ENCODE data around the gene AKAP7.

AKAP7 gene

GRCh38 chr6:131134220-131134979 lies 867 bp upstream of the AKAP7 start:
- DNase-seq (ENCODE audit: low read depth in 1 of 2, low spot score in 1 of 2), result no peak

GRCh38 chr6:131134980-131135243 lies 355 bp upstream of the AKAP7 start:
- no peak for DNase-seq (ENCODE audit: low read depth in 1 of 2, low spot score in 1 of 2)

- DNase-seq (ENCODE audit: low read depth in 1 of 2, low spot score in 1 of 2), result no peak
Observed at GRCh38 chr6:131136021-131136786, 937 bp downstream of the AKAP7 start.

GRCh38 chr6:131139599-131139998 lies 4.3 kb downstream of the AKAP7 start:
- DNase-seq (ENCODE audit: low read depth in 1 of 2, low spot score in 1 of 2), result no peak

- DNase-seq (ENCODE audit: low read depth in 1 of 2, low spot score in 1 of 2), result no peak
Observed at GRCh38 chr6:131143319-131143718, 8.1 kb downstream of the AKAP7 start.

- no peak for DNase-seq (ENCODE audit: low read depth in 1 of 2, low spot score in 1 of 2)
Observed at GRCh38 chr6:131146865-131147264, 11.6 kb downstream of the AKAP7 start.

GRCh38 chr6:131156411-131156810 lies 21.1 kb downstream of the AKAP7 start:
- DNase-seq (ENCODE audit: low read depth in 1 of 2, low spot score in 1 of 2), result no peak

- no peak for DNase-seq (ENCODE audit: low read depth in 1 of 2, low spot score in 1 of 2)
Observed at GRCh38 chr6:131159578-131159977, 24.3 kb downstream of the AKAP7 start.

GRCh38 chr6:131160254-131160758 lies 25.0 kb downstream of the AKAP7 start:
- no peak for DNase-seq (ENCODE audit: low read depth in 1 of 2, low spot score in 1 of 2)

GRCh38 chr6:131161987-131162386 lies 26.7 kb downstream of the AKAP7 start:
- no peak for DNase-seq (ENCODE audit: low read depth in 1 of 2, low spot score in 1 of 2)

GRCh38 chr6:131163886-131164285 lies 28.6 kb downstream of the AKAP7 start:
- DNase-seq (ENCODE audit: low read depth in 1 of 2, low spot score in 1 of 2), result no peak

GRCh38 chr6:131164506-131164905 lies 29.2 kb downstream of the AKAP7 start:
- no peak for DNase-seq (ENCODE audit: low read depth in 1 of 2, low spot score in 1 of 2)

- DNase-seq (ENCODE audit: low read depth in 1 of 2, low spot score in 1 of 2), result no peak
Observed at GRCh38 chr6:131167773-131168172, 32.5 kb downstream of the AKAP7 start.

GRCh38 chr6:131169613-131170012 lies 34.3 kb downstream of the AKAP7 start:
- no peak for DNase-seq (ENCODE audit: low read depth in 1 of 2, low spot score in 1 of 2)

GRCh38 chr6:131172222-131172621 lies 37.0 kb downstream of the AKAP7 start:
- DNase-seq (ENCODE audit: low read depth in 1 of 2, low spot score in 1 of 2), result no peak

- DNase-seq (ENCODE audit: low read depth in 1 of 2, low spot score in 1 of 2), result no peak
Observed at GRCh38 chr6:131173680-131174079, 38.4 kb downstream of the AKAP7 start.

GRCh38 chr6:131175564-131175963 lies 40.3 kb downstream of the AKAP7 start:
- no peak for DNase-seq (ENCODE audit: low read depth in 1 of 2, low spot score in 1 of 2)

GRCh38 chr6:131177996-131178395 lies 42.7 kb downstream of the AKAP7 start:
- DNase-seq (ENCODE audit: low read depth in 1 of 2, low spot score in 1 of 2), result no peak

- no peak for DNase-seq (ENCODE audit: low read depth in 1 of 2, low spot score in 1 of 2)
Observed at GRCh38 chr6:131182991-131183425, 47.7 kb downstream of the AKAP7 start.

GRCh38 chr6:131183427-131184095 lies 48.3 kb downstream of the AKAP7 start:
- no peak for DNase-seq (ENCODE audit: low read depth in 1 of 2, low spot score in 1 of 2)

- no peak for DNase-seq (ENCODE audit: low read depth in 1 of 2, low spot score in 1 of 2)
Observed at GRCh38 chr6:131191590-131191989, 56.3 kb downstream of the AKAP7 start.

GRCh38 chr6:131197716-131198115 lies 62.4 kb downstream of the AKAP7 start:
- DNase-seq (ENCODE audit: low read depth in 1 of 2, low spot score in 1 of 2), result no peak

All from stimulated activated CD4-positive, alpha-beta T cell treated with anti-CD3 and anti-CD28 coated beads, Interleukin-15, amount 100 ng/mL, for 1 hour (primary cell).